Measurements from ENCODE around the gene CPE.
"Not testable (repeated sequence)": the region's sequence is repeated elsewhere in the genome, so short reads cannot be mapped to it uniquely, and the experiment has no call there.

CPE gene

GRCh38 chr4:165378745-165379677, at the start of gene CPE:
Gene CPE, plus strand, starts transcription at chr4:165379008. Its CDS starts 214 bp downstream, at chr4:165379222.
- peak; percentile 41 for DNase-seq (ENCODE audit: low read depth)

DNA sequence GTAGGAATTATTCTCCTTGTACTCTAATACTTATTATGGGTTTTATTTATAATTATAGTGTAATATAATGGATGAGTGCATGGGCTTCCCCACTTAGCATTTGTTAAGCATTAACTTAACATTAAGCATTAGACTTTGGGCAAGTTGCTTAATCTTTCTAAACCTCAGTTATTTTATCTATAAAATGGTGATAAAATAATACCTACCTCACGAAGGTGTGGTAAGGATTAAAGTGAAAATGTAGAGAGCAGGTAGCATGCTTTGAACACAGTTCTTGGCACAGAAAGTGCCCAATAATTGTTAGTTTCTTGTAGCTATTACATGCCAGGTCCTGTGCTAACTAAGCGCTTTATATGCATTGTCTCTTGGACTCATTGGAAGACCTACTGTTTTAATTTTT, 48.7 kb upstream of the CPE start:
- no peak for DNase-seq (ENCODE audit: low read depth)

DNA sequence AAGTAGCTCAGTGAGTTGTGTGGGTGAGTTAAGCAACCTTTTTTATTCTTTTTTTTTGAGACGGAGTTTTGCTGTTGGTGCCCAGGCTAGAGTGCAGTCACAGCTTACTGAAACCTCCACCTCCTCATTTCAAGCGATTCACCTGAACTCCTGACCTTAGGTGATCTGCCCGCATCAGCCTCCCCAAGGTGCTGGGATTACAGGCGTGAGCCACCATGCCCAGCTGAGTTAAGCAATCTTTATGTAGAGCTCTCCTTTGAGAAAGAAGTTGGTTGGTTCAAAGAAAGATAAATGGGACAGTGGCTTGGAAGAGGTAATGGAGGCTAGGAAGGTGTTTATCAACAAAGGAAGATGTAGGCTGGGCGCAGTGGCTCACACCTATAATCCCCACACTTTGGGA, 48.1 kb upstream of the CPE start:
- DNase-seq (ENCODE audit: low read depth), result no peak

- DNase-seq (ENCODE audit: low read depth), result no peak
Measured at GRCh38 chr4:165331359-165331758, 47.4 kb upstream of the CPE start.

DNA sequence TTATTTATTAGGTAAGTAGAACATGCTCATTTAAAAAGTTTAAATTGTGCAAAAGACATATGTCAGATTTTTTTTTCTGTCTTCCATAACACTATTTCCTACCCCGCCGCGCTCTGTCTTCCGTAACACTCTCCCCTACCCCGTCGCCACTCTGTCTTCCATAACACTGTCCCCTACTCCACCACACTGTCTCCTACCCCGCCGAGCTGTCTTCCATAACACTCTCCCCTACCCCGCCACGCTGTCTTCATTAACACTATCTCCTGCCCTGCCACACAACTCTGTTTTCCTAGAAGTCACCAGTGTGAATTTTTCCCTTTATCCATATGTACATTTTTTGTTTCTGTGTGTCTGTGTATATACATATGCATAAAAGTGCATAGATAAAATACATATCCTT, 47.0 kb upstream of the CPE start:
- DNase-seq (ENCODE audit: low read depth), result no peak

DNA sequence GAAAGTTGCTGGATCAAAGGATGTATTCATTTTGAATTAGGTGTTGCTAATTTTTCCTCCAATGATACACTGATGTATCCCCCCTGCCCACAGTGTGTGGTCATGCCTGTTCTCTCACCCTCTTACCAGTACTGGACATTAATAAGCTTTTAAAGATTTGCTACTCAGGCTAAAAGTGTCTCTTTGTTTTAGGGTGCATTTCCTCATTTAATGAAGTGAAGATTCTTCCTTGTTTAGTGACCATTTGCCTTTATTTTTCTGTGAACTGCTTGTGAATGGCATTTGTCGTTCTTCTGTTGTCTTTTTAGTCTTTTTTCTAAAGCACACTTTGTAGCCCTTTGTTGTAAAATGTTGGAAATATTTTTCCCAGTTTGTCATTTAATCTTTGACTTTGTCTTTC, 46.3 kb upstream of the CPE start:
- DNase-seq (ENCODE audit: low read depth), result no peak

DNA sequence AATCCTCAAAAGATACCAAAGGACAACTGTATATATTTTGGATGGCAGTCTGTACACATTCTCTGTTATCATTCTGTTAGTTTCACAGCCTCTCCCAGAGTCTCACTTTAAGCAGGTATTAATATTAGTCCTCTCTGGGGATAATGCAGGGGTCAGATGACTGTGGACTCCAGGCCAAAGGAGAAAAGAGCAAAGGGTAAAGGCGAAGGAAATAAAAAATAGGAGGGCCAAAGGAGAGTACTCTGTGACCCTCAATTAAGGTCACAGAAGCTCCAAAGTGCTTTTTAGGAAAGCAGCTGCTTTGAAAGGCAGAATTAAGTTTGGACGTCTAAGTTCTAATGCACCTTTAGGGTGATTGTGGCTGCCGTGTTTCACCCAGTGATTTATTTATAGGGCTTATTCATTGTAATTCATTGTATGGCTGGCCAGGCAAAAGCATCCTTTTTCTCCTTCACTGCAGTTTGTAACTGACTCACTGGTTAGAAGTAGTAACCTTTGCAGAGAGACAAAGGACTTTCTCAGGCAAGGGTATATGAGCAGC, 43.6 kb upstream of the CPE start:
- DNase-seq (ENCODE audit: low read depth), result no peak

DNA sequence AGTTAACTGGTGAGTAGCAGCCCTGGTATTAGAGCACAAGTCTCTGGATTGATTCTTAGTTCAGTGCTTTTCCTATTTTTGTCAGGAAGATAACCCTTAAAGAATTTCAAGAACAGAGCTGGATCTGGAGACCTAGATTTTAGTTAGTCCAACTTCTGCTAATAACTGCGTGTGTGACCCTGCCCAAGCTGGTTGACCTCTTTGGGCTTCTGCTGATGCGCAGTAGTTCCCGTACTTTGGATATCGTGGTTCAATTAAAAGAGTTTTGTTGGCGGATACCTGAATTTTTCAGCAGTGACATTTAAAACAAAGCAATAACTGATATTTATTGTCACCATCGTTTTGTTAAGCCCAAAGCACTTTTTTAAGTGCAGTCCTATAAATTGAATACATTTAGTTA, 42.1 kb upstream of the CPE start:
- no peak for DNase-seq (ENCODE audit: low read depth)

- not testable (repeated sequence) for DNase-seq (ENCODE audit: low read depth)
Measured at GRCh38 chr4:165342340-165342739, 36.5 kb upstream of the CPE start.

- no peak for DNase-seq (ENCODE audit: low read depth)
Measured at GRCh38 chr4:165343353-165344191, 35.2 kb upstream of the CPE start.

DNA sequence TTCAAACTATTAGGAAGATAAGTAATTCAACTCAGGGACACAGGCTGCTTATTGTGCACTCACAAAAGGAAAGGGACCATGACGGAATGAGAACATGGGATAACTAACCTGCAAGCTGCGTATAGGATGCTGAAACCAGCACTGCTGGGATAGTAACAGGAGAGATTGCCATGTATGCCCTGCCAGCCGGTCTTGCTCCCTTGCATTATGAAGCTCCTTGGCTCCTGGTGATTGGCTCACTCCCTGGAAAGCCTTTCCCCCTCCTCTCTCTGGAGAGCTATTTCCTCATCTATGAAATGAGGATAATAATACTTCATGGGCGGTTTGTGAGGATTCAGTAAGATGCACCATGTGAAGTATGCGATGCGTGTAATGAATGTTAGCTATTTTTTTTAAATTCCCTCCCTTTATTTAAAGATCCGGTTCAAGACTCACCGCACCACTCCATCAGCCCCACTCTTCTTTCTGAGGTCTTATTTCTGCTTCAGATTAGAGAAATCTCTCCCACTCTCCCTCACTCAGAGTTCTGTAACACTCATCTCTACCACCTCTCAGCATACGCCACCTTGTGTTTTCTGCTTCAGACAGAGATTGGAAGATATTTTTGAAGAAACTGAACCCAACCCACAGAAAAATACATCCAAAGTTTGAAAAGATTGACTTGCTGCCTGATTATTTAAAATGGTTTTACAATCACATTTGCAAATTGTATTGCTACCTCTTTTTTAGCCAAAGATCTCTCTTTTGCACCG, 33.0 kb upstream of the CPE start:
- DNase-seq (ENCODE audit: low read depth), result no peak

GRCh38 chr4:165347647-165348569, 30.9 kb upstream of the CPE start:
- DNase-seq (ENCODE audit: low read depth), result no peak

DNA sequence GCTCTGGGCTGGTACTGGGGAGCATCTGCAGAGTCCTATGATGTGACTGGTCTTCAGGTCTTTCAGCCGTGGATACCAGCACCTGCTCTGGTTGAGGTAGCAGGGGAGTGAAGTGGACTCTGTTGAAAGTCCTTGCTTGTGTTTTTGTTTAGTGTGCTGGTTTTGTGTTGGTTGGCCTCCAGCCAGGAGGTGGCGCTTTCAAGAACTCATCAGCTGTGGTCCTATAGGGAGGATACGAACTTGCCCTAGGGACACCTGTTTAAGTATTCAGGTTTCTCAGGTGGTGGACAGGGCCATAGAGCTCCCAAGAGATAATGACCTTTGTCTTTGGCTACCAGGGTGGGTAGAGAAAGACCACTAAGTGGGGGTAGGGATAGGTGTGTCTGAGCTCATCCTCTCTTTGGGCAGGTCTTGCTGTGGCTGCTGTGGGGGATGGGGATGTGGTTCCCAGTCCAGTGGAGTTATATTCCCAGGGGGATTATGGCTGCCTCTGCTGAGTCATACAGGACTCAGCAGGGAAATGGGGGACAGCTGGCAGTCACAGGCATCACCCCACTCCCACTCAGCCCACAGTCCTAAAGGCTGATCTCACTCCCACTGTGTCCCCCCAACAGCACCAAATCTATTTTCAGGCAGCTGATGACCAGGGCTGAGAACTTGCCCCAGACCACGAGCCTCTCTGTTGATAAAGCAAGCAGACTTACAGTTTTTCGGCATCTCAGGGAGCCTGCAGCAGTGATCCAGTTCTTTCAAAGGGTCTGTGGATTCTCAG, 27.3 kb upstream of the CPE start:
- DNase-seq (ENCODE audit: low read depth), result no peak

- DNase-seq (ENCODE audit: low read depth), result no peak
Measured at GRCh38 chr4:165355900-165356300, 22.9 kb upstream of the CPE start.

GRCh38 chr4:165359506-165359905, 19.3 kb upstream of the CPE start:
- DNase-seq (ENCODE audit: low read depth), result no peak

DNA sequence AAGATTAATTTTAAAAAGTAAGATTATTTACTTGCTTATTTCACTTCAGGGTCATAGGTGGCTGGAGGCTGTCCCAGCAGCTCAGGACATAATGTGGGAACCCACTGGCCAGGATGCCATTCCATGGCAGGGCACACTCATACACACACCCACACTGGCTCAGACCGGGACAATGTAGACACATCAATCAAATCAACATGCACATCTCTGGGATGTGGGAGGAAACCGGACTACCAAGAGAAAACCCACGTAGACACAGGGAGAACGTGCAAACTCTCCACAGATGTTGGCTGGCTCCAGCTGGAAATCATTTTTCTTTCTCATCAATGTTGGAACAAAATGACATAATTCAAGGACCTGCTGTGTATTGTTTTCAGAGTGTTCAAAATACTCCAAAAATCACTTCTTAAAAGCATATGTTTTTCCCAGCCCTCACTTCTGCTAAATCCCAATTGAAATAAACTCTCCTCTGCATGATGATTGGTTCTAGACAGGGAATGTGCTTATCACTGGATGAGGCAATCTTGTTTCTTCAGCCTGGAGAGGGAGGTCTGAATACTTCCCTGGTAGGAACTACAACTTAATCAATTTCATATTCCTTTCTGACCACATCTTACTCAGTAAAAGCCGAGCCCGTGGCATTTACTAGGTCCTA, 18.6 kb upstream of the CPE start:
- DNase-seq (ENCODE audit: low read depth), result no peak

DNA sequence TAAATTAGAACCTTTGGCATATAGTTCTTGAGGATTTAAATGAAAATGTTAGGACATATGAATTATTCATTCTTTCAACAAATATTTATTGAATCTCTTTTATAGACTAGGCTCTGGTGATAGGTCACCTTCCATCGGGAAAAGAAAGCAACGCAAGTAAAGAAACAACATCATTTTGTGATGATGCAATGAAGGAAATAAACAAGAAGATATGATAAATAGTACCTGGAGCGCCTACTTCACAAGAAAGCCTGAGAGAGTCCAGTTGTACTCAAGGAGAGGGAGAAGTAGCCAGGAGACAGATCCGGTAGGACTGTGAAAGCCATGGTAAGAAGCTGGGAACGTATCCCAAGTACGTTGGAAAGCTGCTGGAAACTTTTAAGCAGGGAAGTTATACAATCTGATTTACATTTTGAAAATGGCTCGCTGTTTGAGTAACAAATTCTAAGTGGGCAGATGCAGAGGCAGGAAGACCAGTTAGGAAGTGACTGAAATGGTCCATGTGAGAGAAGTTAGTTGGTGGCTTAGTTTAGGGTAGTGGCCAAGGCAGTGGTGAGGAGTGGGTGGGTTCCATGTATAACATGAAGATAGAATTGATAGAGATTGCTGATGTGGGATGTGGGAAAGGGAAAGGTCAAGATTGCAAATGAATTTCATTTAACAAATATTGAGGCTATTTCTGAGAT, 17.7 kb upstream of the CPE start:
- no peak for DNase-seq (ENCODE audit: low read depth)

DNA sequence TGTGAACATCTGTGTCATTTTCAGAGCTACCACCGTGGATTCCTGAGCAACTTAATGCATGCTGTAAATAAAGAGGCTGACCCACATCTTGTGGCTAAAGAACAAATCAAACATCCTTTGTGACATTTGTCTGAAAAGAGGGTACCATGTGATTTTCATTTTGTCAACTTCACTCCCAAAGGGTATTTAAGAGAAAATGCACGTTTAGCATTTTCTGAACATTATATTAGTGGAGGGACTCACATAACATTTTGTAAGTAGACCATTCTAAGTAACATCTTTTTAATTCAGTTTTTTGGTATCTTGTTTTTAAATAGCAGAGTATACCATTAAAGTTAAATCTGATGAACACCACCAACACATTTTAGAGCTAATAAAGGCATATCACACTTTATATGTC, 17.0 kb upstream of the CPE start:
- DNase-seq (ENCODE audit: low read depth), result no peak

DNA sequence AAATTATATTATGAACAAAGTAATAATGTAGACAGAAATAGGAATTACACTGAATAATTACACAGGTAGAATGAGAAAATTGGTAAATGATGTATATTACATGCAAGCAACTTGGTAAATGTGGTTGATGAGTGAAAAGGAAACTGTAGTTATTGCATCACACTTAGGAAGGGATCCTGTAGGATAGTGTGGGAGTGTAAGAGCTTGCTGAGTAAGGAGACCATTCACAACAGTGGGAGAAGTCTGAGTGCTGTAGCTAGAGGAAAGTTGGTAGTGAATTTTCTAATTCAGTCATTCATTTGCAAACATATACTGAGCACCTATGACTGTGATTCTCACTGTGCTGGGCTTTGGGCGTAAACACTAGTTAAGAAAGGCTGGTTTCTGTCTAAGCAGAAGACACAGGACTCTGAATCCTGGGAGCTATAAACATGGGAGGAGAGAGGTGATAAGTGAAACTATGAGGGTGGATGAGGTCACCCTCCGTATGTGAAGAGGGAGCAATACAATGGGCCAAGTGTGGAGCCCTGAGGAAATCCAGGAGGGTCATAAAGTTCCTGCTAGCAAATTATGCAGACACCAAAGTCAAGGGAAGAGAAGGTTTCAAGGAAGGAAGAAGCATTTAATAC, 14.2 kb upstream of the CPE start:
- DNase-seq (ENCODE audit: low read depth), result no peak
